GM21447 (cell line): ENCODE measurements around the gene MRPS23.

Source experiments
- ATAC-seq: cut with Tn5 transposase; IDR thresholded peaks from one replicate; pipeline ENCODE4 v1.9.1; 2021; ENCODE audit not compliant: unreplicated experiment

Gene MRPS23

GRCh38 chr17:57849874-57850754 is at the start of gene MRPS23:
TSS of gene MRPS23 (minus strand) at chr17:57850044. CDS start at chr17:57850010, 34 bp downstream.
- ATAC-seq: peak; percentile 87

GRCh38 chr17:57899391-57899790 is 49.5 kb upstream of the MRPS23 start:
- no peak for ATAC-seq

DNA sequence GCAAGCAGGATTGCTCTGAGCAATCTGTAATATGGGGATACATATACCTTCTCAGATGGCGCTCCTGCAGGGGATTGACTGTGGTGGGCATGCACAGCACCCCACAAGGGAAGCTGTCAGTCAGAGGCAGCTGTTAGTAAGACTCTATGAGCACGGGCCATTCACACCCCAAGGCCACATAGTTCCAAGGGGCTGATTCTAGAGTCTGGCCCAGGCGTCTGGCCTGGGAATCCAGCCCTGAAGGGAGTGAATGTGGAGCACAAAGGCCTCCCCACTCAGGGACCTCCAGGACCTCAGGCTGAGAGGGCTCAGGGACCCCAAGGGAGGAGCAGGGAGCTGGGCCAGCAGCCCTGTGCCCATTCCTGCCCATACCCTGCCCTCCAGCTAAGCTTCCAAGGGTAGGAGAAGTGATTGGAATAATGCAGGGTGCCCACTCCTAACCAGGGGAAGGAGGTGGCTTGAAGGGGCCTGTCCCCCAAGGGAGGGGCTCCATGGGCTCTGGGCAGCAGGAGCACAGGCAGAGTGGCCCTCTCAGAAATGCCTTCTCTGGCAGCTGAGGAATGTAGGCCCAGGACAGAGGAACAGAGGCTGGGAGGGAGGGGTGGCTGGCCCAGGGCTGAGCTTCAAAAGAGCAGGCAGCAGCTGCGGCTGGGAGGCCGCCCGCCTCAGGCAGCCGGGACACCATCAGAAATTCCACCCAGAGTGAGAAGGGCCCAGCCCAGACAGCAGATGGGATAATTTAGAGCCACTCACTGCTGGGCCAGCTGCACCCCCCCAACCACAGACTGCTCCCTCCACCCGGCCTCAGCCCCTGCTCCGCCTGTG is 48.9 kb upstream of the MRPS23 start:
- no peak for ATAC-seq

GRCh38 chr17:57895382-57896060 is 45.7 kb upstream of the MRPS23 start:
- ATAC-seq: no peak

DNA sequence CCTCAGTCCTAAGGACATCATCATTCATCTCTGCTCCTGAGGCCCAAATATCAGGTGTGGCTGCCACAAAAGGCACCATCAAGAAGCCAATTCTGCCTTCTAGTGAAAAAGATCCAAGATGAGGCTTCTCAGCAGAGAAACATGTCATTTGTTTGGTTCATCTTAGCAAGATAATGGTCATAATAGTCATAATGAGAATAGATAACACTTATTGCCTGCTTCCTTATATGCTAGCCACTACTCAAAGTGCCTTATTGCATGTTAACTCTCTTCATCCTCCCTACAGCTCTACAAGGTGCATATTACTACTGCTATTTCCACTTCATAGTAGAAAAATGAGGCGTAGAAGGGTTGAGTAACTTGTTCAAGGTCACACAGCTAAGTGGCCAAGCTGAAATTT is 45.0 kb upstream of the MRPS23 start:
- no peak for ATAC-seq

DNA sequence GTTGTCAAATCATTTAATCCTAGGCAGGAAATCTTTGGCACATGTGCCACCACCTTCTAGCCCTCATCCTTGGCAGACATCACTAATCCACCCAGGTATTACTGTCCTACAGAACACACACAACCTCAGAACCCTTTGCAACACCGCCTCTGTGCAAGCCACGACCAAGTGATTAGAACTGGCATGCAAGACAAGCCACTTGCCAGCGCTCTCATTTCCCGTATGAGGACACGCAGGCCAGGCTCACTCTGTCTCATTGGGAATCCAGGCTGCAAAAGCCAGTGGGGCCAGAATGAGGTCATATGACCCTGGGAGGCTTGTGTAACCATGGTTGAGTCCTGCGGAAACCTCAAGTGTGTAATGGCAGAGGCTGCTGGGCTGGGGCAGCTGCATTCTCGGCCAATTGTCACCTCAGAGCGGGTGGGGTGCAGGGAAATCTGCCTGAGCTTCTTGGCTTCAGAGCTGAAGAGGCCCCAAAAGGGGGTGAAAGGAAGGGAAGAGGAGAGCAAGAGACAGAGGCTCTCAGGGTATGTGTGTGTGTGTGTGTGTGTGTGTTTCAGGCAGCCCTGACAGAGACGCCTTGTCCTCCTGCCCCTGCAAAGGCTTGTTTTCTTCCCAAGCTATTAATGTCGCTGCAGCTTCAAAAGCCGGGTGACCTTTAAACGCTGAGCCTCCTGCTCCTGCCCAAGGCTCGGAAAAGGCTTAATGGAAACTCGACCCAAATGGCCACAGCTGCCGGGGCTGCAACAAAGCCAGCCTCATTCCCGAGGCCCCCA is 43.2 kb upstream of the MRPS23 start:
- ATAC-seq: no peak

DNA sequence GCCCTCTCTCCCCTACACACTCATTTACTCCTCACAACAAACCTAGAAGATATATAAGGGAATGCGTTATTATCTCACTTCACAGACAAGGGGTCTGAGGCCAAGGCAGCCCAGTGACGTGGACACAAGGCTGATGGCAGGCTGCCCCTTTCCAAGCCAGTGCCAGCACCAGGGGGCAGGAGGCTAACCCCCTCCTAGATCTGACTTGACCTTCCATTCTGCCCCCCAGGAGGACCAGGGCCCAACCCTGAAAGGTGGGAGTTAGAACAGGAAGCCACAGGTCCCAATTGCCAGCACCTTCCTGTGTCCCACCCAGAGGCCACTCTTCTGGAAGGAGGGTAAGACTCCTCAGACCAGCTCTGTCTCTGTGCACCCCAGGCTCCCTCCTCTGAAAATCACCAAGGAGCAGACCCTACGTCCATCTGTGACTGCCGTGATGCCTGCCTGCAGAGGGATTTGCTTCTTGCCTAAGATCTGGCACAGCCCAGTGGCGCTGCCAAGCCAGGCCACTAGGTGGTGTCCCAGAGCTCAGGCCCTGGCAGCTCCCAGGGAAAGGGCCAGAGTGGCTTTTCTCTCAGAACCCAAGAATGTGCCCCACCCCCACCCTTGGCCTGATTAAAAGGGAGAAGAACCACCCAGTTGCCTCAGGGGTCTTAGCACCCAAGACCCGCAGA is 42.4 kb upstream of the MRPS23 start:
- no peak for ATAC-seq

DNA sequence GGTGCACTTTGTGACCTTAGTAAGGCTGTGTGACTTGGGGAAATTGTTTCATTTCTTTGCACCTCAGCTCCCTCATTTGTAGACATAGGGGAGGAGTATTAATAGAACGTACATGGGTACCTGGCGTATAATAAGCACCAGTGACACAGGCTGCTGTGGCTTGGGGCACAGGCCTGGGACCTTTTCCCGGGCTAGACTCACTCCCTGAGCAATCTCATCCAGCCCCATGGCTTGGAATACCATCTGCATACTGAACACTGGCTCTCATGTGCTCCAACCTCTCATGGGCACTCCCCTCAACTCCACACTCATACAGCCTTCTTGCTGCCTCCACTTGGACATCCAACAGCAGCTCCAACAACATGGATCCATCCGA is 41.0 kb upstream of the MRPS23 start:
- no peak for ATAC-seq

DNA sequence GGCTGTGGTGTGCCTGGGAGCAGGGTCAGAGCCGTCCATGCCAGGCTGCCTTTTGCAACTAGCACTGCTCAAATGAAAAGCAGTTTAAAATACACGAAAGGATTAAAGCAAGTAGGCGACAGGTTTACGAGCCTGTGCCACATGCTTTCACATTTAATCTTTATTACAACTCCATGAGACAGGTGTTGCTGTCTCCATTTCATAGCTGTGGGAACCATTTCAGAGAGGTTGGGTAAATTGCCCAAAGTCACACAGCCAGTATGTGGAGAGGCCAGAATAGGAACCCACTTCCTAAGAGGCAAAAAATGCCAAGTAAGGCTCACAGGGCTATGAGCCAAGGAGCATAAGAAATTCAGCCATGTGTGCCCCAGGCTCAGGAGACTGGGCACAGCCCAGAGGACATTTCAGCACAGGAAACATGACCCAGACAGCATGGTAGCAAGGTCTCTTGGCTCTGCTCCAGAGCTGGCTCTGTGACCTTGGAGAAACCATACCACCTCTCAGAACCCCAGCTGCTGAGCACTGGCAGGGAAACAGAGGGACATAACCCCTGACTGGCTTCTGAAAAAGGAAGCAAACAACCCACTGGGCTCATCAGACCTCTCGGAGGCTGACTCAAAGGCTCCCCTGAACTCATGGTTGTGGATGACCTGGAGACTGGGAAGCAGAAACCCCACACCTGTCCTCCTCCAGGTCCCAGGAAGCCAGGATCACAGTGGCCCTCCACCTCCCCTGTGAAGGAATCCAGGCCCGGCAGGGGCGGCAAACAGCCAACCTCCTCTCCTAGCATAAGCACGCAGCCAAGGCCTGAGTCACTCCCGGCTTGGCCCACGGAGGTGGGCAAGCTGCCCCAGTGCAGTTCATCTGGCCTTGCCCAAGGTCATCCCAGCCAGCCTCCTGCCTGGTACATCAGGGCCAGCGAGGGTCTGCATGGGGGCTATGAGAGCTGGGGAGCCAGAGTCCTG is 40.3 kb upstream of the MRPS23 start:
- ATAC-seq: no peak

DNA sequence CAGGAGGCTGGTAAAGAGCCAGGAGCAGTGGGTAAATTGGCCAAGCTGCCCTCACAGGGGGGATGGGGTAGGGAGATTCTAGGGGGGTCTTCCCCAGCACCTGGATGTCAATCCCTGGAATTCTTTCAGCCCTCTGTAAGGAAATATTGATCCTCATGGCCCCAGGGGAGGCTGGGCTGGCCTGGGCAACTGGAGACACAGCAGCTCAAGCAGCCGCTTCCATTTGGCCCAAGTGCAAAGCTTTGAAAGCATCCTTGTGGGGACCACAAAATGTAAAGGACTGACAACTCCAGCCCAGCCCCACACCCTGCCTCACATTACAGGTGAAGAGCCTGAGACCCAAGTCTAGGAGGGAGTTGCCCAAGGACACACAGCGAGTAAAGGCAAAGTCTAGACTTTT is 39.4 kb upstream of the MRPS23 start:
- ATAC-seq: no peak

GRCh38 chr17:57888311-57889216 is 38.7 kb upstream of the MRPS23 start:
- ATAC-seq: no peak

- no peak for ATAC-seq
Measured at GRCh38 chr17:57887161-57887560, 37.3 kb upstream of the MRPS23 start.

- ATAC-seq: no peak
Measured at GRCh38 chr17:57886020-57886419, 36.2 kb upstream of the MRPS23 start.

DNA sequence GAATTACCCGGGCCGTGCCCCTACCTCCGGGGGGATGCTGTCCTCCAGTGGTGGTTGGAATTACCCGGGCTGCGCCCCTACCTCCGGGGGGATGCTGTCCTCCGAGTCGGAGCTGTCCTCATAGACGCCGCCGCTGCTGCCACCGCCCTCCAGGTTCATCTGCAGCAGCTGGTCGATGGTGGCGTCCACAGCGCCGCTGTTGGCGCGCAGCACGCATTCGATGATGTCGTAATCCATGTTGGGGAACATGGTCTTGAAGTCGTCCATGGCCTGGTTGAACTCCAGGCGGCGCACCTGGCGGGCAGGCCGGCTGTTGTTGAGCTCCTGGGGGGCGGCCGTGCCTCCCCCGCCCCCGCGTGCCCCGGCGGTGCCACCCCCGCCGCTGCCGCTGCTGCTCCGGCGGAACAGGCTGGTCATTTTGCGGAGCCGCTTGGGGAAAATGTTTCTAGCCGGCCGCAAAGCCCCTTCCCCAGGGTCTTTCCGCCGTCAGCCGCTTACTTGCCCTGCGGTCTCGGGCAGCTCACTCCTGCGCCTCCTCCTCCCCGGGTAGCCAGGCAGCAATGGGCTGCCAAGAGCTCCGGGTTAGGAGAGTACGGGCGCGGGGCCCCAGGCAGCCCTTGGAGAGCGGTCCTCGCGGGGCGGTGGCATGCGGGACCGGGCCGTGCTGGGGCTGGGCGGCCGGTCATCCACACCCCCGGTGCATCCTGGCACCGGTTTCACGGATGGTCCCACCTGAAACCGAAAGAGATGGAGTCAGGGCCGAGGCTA is 35.5 kb upstream of the MRPS23 start:
- no peak for ATAC-seq

- no peak for ATAC-seq
Measured at GRCh38 chr17:57881783-57882351, 32.0 kb upstream of the MRPS23 start.

GRCh38 chr17:57881143-57881542 is 31.3 kb upstream of the MRPS23 start:
- ATAC-seq: no peak

DNA sequence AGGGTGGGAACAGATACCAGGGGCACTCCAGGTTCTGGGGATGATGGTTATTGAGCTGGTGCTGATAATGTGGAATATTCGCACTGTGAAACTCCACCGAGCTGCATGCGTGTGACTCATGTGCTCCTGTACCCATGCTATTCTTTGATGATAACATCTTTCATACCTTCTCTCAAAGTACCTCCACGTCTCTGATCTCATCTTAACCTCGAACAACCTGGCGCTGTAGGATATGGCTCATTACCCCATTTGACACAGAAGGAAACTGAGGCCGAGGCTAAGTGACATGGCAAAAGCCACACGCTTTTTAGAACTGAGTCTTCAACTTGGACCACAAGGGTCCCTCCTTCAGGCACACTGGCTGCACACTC is 30.2 kb upstream of the MRPS23 start:
- ATAC-seq: no peak
